Esophagus (tissue), 2 donors: ENCODE data around the gene RAC3. TPM values are rescaled to one million over a fixed set of nuclear protein-coding genes. Genes with fewer than 3 reads are reported as not detected.

Experiments
- H3K27ac ChIP-seq, 2 donors: one replicate each; pipeline ENCODE4 v1.5.1; 2013; ENCODE audit warnings: low read depth in 2 of 2, mild to moderate bottlenecking in 2 of 2, inconsistent platforms in 1 of 2, low read length in 1 of 2, moderate library complexity in 1 of 2
- H3K27me3 ChIP-seq, 2 donors: one replicate each; pipeline ENCODE4 v1.6.1; 2013; ENCODE audit warnings: low read length in 2 of 2, control low read depth in 1 of 2, mild to moderate bottlenecking in 1 of 2; ENCODE audit not compliant: insufficient read depth in 2 of 2, control insufficient read depth in 1 of 2
- H3K36me3 ChIP-seq, 2 donors: one replicate each; pipeline ENCODE4 v1.6.1; 2013; ENCODE audit warnings: low read length in 1 of 2; ENCODE audit not compliant: control insufficient read depth in 2 of 2, insufficient read depth in 2 of 2
- H3K4me1 ChIP-seq, 2 donors: one replicate each; pipeline ENCODE4 v1.6.1; 2013; ENCODE audit warnings: low read length in 1 of 2; ENCODE audit not compliant: control insufficient read depth in 2 of 2, insufficient read depth in 2 of 2
- H3K4me3 ChIP-seq, 2 donors: one replicate each; pipeline ENCODE4 v1.5.1; 2013; ENCODE audit warnings: low read length in 2 of 2, mild to moderate bottlenecking in 2 of 2, low read depth in 1 of 2, moderate library complexity in 1 of 2
- H3K9me3 ChIP-seq, 2 donors: one replicate each; pipeline ENCODE4 v1.6.1; 2013; ENCODE audit warnings: mild to moderate bottlenecking in 2 of 2, low read depth in 1 of 2, low read length in 1 of 2, moderate library complexity in 1 of 2; ENCODE audit not compliant: control insufficient read depth in 2 of 2, insufficient read depth in 1 of 2
- WGBS, 2 donors: extraction: QIAGEN DNeasy Blood & Tissue Kit; methylation state at CpG; one replicate each; pipeline ENCODE4 v1.1.7; 2013; 5-methylcytosine and 5-hydroxymethylcytosine counted together
- polyA plus RNA-seq, 2 donors: library from polyadenylated mRNA; stranded (reverse); fragments of 200-250 nt; gene quantifications; one replicate each; pipeline ENCODE4 v1.2.3, GENCODE V29; 2013
- donor health status: healthy with polysubstance abuse.
- donor health status: Bipolar disorder and iron deficiency.

The RAC3 gene
- polyA plus RNA-seq, 2 donors = 7.1 to 9.6 TPM

DNA sequence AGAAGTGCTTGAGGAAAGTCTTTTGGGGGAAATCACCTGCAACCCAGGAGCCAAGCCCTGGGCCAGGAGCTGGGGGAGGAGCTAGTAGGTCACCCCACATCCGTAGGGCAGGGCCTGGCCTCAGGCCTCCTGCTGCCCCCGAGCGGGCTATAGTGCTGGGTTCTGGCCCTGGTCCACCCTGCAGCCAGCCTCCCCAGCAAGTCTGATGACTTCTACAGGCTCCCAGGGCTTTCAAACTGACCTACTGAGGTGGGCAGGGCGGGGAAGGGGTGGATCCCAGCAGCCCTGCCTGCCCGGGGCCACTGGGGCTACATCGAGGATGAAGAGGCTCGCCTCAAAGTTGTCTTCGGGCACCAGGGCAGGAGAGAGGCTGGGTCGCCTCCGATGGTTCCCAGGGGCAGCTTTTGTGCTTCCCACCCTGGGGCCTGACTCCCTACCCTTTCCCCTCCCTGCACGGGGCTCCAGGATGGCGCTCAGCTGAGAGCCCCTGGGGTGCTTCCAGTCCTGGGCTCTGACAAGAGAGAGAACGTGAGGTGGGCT is 13.8 kb upstream of the RAC3 start:
- Histone ChIP-seq H3K4me3 (no peak overlapping the region), H3K9me3 (no peaks in the 10 kb centered on the region), H3K36me3 (no peaks in the 10 kb centered on the region), H3K27me3 (no peaks in the 10 kb centered on the region), H3K4me1 (peaks cover 6 to 32% of the 10 kb centered on the region in 2 donors), H3K27ac (no peak overlapping the region)
- whole genome bisulfite sequencing, 2 donors = 75 to 80% methylated on average over 13 of the region's 13 CpGs

DNA sequence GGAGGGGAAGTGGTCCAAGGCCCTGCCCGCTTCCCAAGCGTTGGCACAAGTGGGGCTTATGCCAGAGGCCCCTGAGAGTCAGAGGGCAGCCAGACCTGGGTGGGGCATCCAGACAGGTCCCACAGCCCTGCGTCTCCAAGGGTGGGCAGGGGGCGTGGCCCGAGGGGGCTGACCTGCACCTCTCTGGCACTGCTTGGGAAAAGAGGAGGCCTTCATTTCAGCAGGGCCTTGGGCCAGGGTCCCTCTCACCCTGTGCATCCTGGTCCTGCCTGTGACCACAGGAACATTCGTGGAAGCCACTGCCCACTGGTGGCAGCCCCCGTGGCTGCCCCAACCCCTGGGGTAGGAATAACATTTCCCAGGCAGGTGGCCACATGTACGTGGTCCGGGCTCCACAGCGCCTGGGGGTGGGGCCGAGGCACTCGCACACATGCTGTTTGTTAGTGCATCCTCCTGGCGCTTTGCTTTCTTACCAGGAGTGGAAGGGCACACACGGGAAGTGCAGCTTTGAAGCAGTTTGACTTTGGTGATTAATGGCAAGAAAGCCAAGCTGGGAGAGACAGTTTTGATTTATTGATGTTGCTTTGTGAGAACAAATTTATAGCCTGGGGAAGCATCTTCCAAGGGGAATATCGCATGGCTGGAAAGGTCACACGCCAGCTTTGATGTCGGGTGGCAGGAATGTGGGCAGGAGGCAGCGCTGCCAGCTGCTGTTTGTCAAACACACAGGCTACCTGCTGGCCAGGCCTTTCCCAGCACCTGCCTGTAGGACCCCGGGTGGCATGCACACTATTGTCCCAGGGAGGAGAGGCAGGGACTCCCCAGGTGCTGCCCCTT is 13.1 kb upstream of the RAC3 start:
- Histone ChIP-seq H3K27ac (no peak overlapping the region), H3K4me1 (peaks cover 6 to 29% of the 10 kb centered on the region in 2 donors), H3K4me3 (no peak overlapping the region), H3K27me3 (no peaks in the 10 kb centered on the region), H3K36me3 (no peaks in the 10 kb centered on the region), H3K9me3 (no peaks in the 10 kb centered on the region)
- 61 to 63% methylated on average over 19 of the region's 19 CpGs for WGBS, 2 donors

DNA sequence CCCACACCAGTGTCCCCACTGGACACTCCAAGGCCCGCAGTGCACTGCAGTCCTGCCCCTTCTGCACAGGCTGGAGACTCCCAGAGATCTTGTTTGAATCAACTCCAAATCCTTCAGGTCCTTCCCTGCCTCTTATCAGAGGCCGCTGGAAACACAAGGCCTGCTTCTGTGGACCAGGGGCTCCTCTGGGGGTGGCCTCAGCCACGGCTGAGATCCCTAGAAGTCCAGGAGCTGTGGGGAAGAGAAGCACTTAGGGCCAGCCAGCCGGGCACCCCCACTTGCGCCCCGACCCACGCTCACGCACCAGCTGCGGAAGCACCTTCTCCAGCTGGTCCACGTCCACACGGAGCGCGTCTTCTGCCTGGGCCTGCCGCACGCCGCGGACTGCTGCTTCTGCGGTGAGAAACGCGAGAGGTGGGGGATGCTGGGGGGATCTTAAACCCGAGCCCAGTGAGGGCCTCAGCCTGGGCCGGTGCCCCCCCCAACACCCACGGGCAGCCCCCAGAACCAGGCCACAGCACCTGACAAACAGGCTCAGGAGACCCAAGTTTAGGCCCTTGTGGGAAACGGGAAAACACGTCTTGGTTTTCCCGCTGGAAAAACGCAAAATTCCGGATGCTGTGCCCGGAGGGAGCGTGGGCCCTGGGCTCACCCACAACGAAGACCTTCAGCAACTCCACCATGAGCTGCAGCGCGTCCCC is 12.3 kb upstream of the RAC3 start:
- Histone ChIP-seq H3K27ac (no peak overlapping the region), H3K27me3 (no peaks in the 10 kb centered on the region), H3K36me3 (no peaks in the 10 kb centered on the region), H3K9me3 (no peaks in the 10 kb centered on the region), H3K4me3 (no peak overlapping the region), H3K4me1 (peaks cover 6 to 29% of the 10 kb centered on the region in 2 donors)
- WGBS, 2 donors = 88 to 91% methylated on average over 33 of the region's 33 CpGs

DNA sequence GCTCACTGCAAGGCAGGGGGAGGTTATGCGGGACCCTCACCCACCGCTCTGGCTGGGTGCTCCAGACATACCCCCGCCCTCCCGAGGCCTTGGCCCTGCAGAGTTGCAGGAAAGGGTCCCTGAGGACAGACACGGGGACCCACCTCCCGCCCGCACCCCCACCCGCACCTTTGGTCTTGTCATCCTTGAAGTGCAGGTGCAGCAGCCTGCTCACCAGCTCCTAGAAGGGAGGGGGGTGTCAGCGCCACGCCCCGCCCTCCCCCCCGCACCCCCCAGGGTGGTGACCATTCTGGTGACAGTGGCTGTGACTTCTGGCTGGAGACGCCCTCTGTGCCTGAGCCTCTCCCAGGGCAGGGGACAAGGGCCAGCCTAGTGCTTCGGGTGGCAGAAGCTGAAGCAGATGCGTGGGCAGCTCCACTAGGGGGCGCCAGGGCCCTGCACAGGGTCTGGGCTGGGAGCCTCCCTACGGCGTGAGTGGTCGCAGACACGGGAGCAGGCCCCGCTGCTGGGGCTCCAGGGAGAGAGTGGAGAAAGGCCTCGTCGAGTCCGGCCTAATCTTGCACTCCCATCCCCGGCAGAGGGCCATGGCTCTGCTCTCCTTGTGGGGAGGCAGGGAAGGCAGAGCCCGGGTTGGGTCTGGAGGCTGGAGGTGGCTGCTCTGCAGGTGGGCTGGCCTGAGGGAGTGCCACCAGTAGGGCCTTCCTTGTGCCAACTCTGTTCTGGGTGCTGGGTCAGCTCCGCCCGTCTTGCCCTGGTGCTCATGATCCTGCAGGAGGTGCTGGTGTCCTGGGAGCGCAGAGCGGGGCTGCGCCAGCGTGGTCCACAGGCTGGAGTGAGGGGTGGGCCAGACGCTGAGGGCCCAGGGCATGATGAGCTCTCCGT is 11.5 kb upstream of the RAC3 start:
- Histone ChIP-seq H3K27me3 (no peaks in the 10 kb centered on the region), H3K4me1 (peaks cover 2 to 24% of the 10 kb centered on the region in 2 donors), H3K27ac (no peak overlapping the region), H3K4me3 (no peak overlapping the region), H3K9me3 (no peaks in the 10 kb centered on the region), H3K36me3 (no peaks in the 10 kb centered on the region)
- 60 to 65% methylated on average over 32 to 34 of the region's 34 CpGs for WGBS, 2 donors

DNA sequence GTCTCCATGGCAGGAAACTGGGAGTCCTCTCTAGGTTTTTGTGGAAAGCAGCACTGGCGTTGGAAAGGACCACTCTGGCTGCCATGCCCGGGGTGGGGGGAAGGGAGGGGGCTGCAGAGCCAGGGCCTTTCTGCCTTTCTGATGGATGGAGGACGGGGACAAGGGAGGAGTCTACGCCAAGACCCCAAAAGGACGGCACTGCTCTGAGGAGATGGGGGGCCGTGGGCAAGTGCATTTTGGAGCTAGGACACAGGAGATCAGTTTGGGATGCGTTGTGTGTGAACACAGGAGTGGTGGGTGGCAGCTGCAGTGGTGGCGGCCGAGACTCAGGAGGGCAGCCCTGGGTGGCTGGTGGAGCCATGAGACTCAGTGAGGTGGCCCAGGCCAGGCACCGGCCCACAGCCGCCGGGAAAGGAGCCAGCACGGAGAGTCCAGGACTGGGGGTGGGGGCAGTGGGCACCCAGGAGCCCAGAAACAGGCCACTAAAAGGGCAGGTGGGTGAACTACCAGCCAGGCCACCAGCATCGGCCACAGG is 10.8 kb upstream of the RAC3 start:
- H3K9me3 ChIP-seq = no peaks in the 10 kb centered on the region
- no peaks in the 10 kb centered on the region for H3K27me3 ChIP-seq
- H3K4me3 ChIP-seq = no peak overlapping the region
- peaks cover 2 to 23% of the 10 kb centered on the region in 2 donors for H3K4me1 ChIP-seq
- 74 to 77% methylated on average over 14 of the region's 14 CpGs for WGBS, 2 donors
- H3K36me3 ChIP-seq = peaks cover 0 to under 1% of the 10 kb centered on the region in 2 donors
- no peak overlapping the region for H3K27ac ChIP-seq

DNA sequence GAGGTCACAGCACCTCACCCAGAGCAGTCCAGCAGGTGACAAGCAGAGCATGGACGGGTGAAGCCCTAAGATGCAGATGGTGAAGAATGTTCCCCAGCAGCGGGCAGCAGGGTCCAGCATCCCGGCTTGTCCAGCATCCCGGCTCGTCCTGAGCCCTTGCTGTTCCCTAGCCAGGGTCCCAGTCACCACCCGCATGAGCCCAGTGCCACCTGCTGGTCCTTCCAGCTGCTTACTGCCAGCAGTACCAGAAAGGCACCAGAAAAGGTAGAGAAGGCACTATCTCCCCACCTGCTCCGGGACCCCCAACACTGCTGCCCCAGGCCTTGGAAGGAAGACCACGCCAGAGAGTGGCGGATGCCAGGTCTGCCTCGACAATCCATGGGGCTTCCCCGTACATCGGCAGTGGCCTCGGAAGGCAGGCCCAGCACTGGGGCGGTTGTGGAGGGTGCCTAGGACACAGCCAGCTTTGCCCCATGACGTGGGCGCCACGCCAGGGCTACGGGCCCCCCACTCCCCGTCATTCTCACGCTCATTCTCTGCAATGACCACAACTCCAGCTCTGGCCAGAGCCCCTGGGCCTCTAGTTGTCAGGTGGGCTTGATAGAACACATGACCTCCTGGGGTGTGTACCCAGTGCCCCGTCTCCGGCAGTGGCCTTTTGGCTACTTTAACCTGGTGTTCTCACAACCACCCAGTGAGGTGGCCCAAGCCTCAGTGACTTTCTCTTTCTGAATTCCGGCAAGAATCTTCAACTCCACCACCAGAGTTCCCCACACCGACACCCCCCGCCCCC is 10.2 kb upstream of the RAC3 start:
- Histone ChIP-seq H3K9me3 (no peaks in the 10 kb centered on the region), H3K4me1 (peaks cover 2 to 23% of the 10 kb centered on the region in 2 donors), H3K4me3 (peak overlapping the region; percentile 82 to 93), H3K36me3 (peaks cover 0 to 5% of the 10 kb centered on the region in 2 donors), H3K27me3 (no peaks in the 10 kb centered on the region), H3K27ac (peak overlapping the region; percentile 32 to 78)
- 23 to 26% methylated on average over 24 to 25 of the region's 25 CpGs for WGBS, 2 donors

DNA sequence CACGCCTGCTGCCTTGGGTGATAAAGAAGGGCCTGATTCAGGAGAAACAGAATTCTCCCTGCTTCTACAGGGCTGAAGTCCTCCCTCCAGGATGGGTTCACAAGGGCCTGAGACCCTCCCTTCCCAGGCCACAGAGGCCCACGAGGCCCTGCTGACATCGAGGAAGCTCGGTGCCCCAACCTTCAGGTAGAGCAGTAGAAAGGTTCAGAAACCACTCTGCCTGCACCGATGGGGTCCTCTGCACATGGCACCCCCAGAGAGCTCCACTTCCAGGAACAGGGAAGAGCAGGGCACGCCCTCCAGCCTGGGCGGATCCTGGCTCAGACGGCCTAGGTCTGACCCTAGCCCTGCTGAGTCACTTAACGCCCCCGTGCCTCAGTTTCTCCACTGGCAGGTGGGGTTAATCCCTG is 9.6 kb upstream of the RAC3 start:
- peaks cover 0 to 8% of the 10 kb centered on the region in 2 donors for H3K36me3 ChIP-seq
- peaks cover 2 to 23% of the 10 kb centered on the region in 2 donors for H3K4me1 ChIP-seq
- H3K27ac ChIP-seq = peak overlapping the region; percentile 32 to 78
- no peaks in the 10 kb centered on the region for H3K27me3 ChIP-seq
- H3K9me3 ChIP-seq = no peaks in the 10 kb centered on the region
- H3K4me3 ChIP-seq = peak overlapping the region; percentile 82 to 93
- whole genome bisulfite sequencing, 2 donors = 4 to 7% methylated on average over 10 of the region's 10 CpGs

DNA sequence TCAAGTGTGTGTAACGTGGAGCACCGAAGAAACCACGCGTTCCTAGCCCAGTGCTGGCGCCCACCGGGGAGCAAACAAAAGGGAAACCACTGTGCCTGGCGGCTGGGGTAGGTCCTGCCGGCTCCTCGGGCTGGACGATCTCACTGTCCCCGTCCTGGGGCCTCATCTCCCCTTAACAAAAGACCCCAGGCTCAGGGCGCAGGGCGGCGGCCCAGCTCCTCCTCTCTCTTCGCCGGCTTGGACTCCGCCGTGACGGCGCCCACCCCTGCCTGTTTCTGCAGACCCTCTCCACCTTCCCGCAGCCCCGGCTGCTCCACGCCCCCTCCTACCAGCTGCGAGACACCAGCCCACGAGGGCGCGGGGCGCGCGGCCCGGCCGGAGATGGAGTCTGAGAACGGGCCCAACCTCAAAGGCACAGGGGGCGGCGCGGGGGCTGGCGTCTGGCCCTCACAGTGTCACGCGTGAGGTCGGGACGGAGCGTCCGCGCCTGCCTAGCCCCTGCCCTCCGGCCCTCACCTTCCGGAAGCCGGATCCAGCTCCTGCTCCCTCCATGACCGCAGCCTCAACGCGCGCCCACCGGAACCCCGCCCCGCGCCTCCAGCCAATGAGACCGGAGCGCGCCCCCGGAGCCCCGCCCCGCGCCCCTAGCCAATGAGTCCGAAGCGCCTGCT is 9.0 kb upstream of the RAC3 start, which contains the start of gene CENPX:
CENPX (minus strand) TSS at position 569 of the 671 bp plus-strand sequence; CDS start at position 552, 17 bp downstream.
- WGBS, 2 donors = 1% methylated on average over 51 to 64 of the region's 64 CpGs
- H3K36me3 ChIP-seq = peaks cover 0 to 8% of the 10 kb centered on the region in 2 donors
- H3K4me1 ChIP-seq = peaks cover 2 to 23% of the 10 kb centered on the region in 2 donors
- no peaks in the 10 kb centered on the region for H3K27me3 ChIP-seq
- no peaks in the 10 kb centered on the region for H3K9me3 ChIP-seq
- peak within 1 kb of the TSS; percentile 82 to 93 for H3K4me3 ChIP-seq
- H3K27ac ChIP-seq = peak within 1 kb of the TSS; percentile 68 to 78
